Nephron progenitor cell (in vitro differentiated cells): ENCODE results near the gene SREK1.

Experiments
- DNase-seq: peaks from one replicate; pipeline ENCODE4 v3.0.0; 2021
- H3K27ac Mint-ChIP-seq: 2 replicates; pipeline ENCODE4 v1.8.0; 2021; ENCODE audit warnings: mild to moderate bottlenecking, moderate library complexity, mixed read lengths
- H3K27me3 Mint-ChIP-seq: 2 replicates; pipeline ENCODE4 v1.8.0; 2021; ENCODE audit warnings: mild to moderate bottlenecking, low read depth, mixed read lengths; ENCODE audit not compliant: poor library complexity
- H3K36me3 Mint-ChIP-seq: 2 replicates; pipeline ENCODE4 v1.8.0; 2021; ENCODE audit warnings: low read depth, mixed read lengths
- H3K4me1 Mint-ChIP-seq: 2 replicates; pipeline ENCODE4 v1.8.0; 2021; ENCODE audit warnings: mixed read lengths
- H3K4me3 Mint-ChIP-seq: 2 replicates; pipeline ENCODE4 v1.8.0; 2021; ENCODE audit warnings: mild to moderate bottlenecking, moderate library complexity, mixed read lengths
- H3K9me3 Mint-ChIP-seq: 2 replicates; pipeline ENCODE4 v1.8.0; 2021; ENCODE audit warnings: mild to moderate bottlenecking, moderate library complexity, mixed read lengths
- TF ChIP-seq, protein P1 (sequence below): fragments of 200-600 bp; sonication (generic); IDR thresholded peaks from 2 replicates; pipeline ENCODE4 v1.5.0; 2021; ENCODE audit warnings: antibody characterized with exemption

The SREK1 gene

GRCh38 chr5:66224274-66224673, 80.2 kb downstream of the SREK1 start:
- Mint-ChIP-seq H3K36me3 (peaks cover 5% of the 10 kb centered on the region), H3K9me3 (peaks cover 48% of the 10 kb centered on the region), H3K4me1 (peaks cover 10% of the 10 kb centered on the region), H3K27me3 (peaks cover 8% of the 10 kb centered on the region), H3K27ac (no peak overlapping the region), H3K4me3 (no peak overlapping the region)
- no peak for DNase-seq
- TF ChIP-seq, protein P1, sequence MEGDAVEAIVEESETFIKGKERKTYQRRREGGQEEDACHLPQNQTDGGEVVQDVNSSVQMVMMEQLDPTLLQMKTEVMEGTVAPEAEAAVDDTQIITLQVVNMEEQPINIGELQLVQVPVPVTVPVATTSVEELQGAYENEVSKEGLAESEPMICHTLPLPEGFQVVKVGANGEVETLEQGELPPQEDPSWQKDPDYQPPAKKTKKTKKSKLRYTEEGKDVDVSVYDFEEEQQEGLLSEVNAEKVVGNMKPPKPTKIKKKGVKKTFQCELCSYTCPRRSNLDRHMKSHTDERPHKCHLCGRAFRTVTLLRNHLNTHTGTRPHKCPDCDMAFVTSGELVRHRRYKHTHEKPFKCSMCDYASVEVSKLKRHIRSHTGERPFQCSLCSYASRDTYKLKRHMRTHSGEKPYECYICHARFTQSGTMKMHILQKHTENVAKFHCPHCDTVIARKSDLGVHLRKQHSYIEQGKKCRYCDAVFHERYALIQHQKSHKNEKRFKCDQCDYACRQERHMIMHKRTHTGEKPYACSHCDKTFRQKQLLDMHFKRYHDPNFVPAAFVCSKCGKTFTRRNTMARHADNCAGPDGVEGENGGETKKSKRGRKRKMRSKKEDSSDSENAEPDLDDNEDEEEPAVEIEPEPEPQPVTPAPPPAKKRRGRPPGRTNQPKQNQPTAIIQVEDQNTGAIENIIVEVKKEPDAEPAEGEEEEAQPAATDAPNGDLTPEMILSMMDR: no peak

- no peak overlapping the region for H3K4me3 Mint-ChIP-seq
- TF ChIP-seq, protein P1: no peak
These were observed 80.9 kb downstream of the SREK1 start for GRCh38 chr5:66224773-66225553.

DNA sequence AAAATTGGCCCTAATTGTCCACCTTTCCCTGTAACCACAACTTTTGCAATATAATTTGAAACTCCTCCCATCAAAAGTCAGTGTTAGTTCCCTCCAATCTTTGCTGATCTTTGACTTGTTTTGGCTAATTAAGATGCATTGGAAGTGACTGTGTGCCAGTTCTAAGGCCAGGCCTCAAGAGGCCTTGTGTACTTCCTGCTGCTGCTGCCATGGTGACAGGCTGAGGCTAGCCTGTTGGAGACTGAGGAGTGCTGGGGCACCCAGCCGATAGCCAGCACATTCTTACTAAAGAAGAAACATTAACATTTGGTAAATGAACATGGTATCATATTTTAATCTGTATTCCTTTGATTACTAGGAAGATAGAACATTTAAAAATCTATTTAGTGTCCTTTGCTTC, 86.5 kb downstream of the SREK1 start:
- H3K36me3 Mint-ChIP-seq: peaks cover 5% of the 10 kb centered on the region
- H3K4me3 Mint-ChIP-seq: no peak overlapping the region
- H3K27me3 Mint-ChIP-seq: no peaks in the 10 kb centered on the region
- no peak overlapping the region for H3K27ac Mint-ChIP-seq
- H3K9me3 Mint-ChIP-seq: peaks cover 17% of the 10 kb centered on the region
- H3K4me1 Mint-ChIP-seq: peaks cover 24% of the 10 kb centered on the region
- TF ChIP-seq, protein P1: no peak
- no peak for DNase-seq

More at GRCh38 chr5:66224773-66225553, 80.9 kb downstream of the SREK1 start:
- Mint-ChIP-seq H3K27me3 (peaks cover 6% of the 10 kb centered on the region), H3K4me1 (peaks cover 10% of the 10 kb centered on the region), H3K36me3 (peaks cover 5% of the 10 kb centered on the region), H3K27ac (no peak overlapping the region), H3K9me3 (peaks cover 47% of the 10 kb centered on the region)
- no peak for DNase-seq

GRCh38 chr5:66231508-66231907, 87.4 kb downstream of the SREK1 start:
- Mint-ChIP-seq H3K9me3 (peaks cover 15% of the 10 kb centered on the region), H3K4me1 (peaks cover 24% of the 10 kb centered on the region), H3K27ac (no peak overlapping the region), H3K36me3 (no peaks in the 10 kb centered on the region), H3K4me3 (no peak overlapping the region), H3K27me3 (no peaks in the 10 kb centered on the region)
- no peak for DNase-seq
- TF ChIP-seq, protein P1: no peak

DNA sequence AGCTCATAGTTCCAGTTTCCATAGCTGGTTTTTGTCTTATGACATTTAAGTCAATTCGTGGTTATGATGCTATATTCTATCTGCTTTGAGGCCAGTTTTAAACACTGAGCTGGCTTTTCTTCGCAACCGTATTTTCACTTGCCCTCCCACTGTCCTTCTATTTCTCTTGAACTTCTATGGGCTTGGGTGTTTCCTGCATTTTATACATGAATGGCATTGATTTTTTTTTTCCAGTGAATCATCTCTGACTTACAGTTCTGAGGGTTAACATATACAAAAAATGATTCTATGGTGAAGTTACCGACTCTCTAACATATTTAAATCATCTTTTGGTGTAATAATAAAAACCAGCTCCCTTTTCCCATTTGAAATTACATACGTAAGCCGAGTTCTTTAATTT, 88.2 kb downstream of the SREK1 start:
- Mint-ChIP-seq H3K4me3 (no peak overlapping the region), H3K4me1 (peaks cover 24% of the 10 kb centered on the region), H3K9me3 (peaks cover 22% of the 10 kb centered on the region), H3K27me3 (no peaks in the 10 kb centered on the region), H3K36me3 (no peaks in the 10 kb centered on the region), H3K27ac (no peak overlapping the region)
- TF ChIP-seq, protein P1: no peak
- no peak for DNase-seq
